NCI-H2081 treated with DMSO at 0.1 percent for 48 hours (cell line): ENCODE data around the gene CDK5.
"Not testable (repeated sequence)": the region's sequence is repeated elsewhere in the genome, so short reads cannot be mapped to it uniquely, and the experiment has no call there.

Experiments
- DNase-seq: peaks from one replicate; lab custom pipeline; 2025; lab: John Stamatoyannopoulos, UW

CDK5 gene

DNA sequence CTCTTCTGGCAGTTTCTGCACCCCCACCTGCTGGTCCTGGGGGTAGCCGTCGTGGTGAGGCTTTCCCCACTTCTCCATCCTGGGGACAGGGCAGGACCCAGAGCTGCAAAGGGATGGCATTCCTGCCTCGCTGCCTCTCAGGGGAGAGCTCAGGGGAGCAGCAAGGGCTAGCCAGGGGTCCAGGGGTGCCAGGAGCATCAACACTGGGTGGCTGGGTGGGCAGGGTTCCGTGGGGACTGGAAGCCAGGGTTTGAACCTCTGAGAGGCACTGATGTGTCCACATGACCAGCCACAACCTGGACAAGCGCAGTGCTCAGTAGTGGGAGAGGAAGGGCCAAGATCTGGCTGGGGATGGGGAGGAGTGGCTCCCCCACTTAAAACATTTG is 23.8 kb downstream of the CDK5 start:
- DNase-seq, result no peak

DNA sequence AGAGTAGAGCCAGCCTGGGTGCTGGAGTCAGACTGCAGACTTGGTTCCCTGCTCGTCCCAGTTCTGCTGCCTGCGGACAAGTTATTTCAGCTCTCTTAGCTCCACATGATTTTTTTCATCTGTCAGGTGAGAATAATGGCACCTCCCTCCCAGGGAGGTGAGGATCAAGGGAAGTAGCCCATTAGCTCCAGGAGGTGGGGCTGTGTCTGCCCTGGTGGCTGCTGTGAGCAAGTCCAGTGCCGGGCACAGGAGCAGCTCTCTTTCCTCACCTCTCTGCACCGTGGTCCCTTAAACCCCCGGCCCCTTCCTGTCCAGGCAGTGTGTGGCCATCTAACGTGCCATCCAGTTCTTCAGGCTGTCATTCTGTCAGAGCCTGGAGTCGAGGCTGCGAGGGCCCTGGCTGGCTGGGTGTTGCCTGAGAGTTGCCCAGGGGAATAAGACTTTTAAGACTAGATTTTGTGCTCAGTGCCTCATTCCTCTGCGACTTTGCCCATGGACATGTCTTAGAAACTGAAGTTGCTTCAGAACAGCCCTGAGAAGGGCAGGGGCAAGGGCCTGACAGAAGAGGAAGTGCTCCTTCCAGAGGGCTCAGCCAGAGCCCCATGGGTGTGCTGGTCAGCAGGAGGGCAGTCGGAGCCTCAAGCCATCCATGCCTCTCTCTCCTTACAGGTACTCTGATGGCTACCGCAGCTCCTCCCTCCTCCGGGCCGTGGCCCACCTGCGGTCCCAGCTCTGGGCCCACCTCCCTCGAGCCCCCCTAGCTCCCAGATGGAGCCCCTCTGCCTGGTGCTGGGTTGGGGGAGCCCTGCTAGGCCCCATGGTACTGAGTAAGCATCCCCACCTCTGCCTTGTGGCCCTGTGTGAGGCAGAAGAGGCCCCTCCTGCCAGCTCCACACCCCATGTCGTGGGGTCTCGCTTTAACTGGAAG is 24.5 kb downstream of the CDK5 start:
- no peak for DNase-seq

DNA sequence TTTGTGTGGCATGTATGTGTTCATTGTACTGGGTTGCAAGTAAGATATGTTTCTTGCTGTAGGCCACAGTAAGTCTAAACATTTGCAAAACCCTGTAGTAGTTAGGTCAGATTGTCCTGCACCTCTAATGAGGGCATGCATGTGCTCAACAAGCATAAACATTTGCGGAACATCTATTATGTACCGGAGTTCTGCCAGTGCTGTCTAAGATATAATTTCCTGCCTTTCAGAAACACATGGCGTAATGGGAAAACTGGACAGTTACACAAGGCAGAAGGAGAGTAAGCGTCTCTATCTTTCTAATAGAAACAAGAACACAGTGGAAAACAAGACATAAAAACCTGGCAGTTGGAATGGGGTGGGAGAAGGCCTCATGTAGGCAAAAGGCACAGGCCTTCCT is 26.7 kb downstream of the CDK5 start:
- no peak for DNase-seq

DNA sequence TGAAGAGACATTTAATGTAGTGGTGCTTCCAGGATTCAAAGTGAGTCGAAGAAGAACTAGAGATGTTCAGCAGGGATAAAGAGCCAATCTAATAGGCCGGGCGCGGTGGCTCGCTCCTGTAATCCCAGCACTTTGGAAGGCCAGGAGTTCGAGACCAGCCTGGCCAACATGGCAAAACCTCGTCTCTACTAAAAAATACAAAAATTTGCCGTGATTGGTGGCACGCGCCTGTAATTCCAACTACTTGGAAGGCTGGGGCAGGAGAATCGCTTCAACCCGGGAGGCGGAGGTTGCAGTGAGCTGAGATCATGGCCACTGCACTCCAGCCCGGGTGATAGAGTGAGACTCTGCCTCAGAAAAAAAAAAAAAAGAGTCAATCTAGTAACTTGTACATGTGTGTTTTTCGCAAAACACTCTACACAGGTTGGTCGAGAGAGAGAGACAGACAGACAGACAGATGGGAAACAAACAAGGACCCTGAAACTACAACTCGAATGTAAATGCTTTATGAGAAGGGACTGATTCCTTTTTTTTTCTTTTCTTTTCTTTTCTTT is 28.7 kb downstream of the CDK5 start:
- DNase-seq, result no peak

DNA sequence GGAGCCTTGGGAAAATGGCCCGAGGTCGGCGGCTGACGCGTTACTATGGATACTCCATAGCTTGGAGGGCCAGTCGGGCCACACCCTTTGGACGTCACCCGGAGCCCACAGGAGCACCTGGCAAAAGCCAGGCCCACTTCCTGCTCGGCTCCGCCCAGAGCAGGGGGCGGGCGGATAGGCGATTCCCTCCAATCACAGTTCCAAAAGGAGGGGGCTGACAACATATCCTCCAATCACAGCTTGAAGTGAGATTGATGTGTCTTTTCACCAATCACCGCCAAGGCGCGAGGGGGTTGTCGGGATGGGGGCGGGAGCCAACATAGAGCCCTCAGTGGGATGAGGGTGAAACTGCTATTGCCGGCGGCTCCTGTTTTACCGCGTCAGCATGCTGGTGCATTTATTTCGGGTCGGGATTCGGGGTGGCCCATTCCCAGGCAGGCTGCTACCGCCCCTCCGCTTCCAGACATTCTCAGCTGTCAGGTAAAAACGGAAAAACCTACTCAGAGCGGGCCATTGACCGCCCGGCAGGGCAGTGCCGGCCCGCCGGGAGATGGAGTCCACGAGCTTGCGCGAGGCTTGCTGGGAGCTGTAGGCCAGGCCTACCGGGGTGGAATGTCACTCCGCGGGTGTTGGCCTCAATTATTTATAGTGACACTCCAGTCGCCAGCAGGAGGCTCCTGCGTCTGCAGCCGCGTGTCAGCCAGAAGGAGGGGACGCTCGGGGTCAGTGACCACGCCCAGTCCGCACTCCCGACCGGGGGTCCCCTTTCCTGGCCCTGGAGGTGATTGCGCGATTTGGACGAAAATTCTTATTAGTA is 29.4 kb downstream of the CDK5 start, which contains the start of gene ABCB8:
TSS of gene ABCB8 (plus strand) at position 320 of the 817 bp plus-strand sequence. CDS start at position 386, 66 bp downstream.
- DNase-seq, result peak; percentile 98

DNA sequence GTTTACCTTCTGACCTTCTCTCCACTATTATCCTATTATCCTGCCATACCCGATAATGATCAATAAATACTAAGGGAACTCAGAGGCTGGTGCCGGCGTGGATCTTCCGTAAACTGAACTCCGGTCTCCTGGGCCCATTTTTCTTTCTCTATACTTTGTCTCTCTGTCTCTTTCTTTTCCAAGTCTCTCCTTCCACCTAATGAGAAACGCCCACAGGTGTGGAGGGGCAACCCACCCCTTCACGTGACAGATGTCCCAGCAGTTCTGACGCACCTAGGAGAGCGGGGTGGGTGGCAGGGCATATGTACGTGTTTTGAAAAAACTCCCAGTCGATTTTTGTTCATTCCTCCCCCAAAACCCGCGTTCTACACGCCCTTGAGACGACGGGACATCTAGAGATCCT is 30.0 kb downstream of the CDK5 start:
- DNase-seq, result not testable (repeated sequence)

DNA sequence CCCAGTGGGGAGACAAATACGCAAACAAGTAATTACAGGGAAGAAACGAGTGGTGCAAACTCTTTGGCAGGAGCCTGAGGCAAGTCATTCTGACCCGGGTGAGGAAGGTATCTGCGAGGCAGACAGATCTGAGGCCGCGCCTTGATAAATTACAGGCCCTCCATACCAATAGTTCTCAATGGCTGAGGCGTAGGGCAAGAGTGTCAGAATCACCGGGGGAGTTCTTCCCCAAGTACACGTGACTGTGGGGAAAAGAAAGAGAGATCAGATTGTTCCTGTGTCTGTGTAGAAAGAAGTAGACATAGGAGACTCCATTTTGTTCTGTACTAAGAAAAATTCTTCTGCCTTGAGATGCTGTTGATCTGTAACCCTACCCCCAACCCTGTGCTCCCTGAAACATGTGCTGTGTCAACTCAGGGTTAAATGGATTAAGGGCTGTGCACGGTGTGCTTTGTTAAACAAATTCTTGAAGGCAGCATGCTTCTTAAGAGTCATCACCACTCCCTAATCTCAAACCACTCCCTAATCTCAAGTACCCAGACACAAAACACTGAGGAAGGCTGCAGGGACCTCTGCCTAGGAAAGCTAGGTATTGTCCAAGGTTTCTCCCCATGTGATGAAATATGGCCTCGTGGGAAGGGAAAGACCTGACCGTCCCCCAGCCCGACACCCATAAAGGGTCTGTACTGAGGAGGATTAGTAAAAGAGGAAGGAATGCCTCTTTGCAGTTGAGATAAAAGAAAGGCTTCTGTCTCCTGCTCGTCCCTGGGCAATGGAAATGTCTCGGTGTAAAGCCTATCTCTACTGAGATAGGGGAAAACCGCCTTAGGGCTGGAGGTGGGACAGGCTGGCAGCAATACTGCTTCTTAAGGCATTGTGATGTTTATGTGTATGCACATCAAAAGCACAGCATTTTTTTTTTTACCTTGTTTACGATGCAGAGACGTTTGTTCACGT is 30.6 kb downstream of the CDK5 start:
- DNase-seq, result not testable (repeated sequence)

DNA sequence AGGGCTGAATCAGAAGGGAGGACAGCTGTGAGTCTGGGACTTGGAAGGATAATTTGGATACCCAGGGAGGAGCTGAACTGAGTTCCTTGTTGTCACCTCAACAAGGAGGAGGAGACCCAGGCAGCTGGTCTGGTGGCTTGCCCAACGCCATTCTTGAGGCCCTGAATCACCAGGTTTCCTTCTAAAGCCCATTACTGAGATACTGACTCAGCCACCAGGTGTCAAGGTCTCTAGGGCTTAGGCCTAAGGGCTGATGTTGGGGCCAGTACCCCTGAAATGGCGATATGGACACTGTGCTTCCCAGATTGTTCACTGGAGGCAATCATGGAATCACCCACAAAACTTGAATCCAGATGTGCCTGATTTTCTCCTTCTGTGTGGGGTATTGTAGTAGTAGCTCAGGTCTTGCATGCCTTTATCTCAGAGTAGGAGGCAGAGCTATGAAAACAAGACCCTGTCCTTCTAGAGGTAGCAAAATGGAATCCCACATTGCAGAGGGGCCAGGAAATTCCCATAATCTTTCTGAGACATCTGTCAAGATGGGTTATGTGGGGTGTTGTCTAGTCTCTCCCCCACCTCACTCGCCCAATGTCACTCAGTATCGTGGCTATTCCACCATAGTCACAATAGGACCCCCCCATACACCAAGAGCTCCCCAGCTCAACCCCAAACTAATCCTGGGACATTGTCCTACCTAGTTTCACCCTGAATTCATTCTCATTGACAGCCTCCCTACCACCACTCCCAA is 31.6 kb downstream of the CDK5 start:
- no peak for DNase-seq

DNA sequence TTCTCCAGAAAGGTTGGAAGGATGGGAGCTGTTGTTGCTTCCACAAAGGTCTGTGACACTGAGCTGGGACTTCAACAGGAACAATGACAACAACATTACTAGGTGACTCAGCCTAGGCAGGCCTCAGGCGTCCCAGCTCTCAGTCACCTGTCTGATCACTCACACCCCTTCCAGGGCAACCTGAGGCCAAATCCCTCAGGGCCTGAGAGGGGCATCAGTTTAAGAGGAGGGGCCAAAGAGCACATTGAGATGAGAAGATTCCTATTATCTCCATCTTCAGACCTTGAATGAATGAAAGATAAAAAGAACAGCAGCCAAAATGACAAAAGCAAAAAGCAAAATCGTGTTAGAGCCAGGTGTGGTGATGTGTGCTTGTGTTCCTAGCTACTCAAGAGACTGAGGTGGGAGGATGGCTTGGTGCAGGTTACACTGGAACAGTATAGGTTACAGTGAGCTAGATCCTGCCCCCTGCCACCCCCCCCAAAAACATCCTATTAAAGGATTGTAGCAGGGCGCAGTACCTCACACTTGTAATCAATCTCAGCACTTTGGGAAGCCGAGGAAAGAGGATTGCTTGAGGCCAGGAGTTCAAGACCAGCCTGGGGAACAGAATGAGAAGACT is 33.2 kb downstream of the CDK5 start, which contains the start of gene ATG9B:
TSS of gene ATG9B (minus strand) at position 60 of the 622 bp plus-strand sequence. CDS start 71 bp downstream, outside the sequence.
- no peak for DNase-seq

DNA sequence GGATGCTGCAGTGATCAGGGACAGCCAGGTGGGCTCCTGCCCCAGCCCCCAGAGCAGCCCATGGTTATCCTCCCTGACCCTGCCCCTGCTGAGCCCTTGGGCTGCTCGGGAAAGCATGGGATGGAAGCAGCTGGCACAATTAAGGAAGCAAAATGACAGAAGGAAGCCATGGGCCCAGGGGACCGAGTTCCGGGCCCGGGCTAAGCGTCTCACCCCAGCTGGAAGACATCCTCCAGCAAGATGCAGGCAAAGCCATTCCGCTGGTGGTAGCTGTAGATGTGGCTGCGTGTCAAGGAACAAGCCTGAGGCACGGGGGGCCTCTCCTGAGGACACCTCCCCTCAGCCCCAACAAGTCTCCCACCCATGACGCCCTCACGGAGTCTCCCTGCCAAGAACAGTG is 34.5 kb downstream of the CDK5 start:
- no peak for DNase-seq

DNA sequence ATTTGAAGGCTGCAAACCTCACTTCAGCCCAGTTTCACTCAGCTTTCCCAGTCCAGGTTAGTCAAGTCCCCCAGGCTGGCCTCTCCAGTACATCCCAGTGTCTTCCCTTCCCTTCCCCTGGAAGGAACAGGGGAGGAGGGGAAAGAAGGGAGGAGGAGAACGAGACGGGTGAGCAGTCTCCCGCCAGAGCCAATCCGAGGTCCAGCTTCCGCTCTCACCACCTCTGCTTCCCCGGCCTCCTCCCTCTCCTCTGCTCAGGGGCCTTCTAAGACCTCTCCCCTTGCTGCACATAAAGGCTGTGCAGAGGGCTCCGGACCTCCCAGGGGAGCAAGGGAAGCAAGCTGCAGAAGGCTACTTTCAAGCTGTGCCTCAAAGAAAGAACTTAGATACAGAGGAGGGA is 37.5 kb downstream of the CDK5 start:
- no peak for DNase-seq

DNA sequence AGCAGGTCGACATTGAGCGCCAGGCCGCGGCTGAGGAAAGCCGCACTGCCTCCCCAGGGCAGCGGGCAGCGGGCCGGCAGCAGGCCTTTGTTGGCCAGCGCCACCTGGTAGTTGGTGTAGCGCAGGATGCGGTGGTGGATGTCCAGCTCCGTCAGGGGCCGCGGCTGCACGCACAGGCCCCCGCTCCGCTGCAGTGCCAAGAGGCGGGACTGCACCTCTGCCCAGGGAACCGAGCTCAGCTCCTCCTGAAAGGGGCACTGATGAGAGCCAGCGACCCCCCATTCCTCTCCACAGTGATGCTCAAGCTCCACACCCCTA is 38.6 kb downstream of the CDK5 start:
- DNase-seq, result no peak

DNA sequence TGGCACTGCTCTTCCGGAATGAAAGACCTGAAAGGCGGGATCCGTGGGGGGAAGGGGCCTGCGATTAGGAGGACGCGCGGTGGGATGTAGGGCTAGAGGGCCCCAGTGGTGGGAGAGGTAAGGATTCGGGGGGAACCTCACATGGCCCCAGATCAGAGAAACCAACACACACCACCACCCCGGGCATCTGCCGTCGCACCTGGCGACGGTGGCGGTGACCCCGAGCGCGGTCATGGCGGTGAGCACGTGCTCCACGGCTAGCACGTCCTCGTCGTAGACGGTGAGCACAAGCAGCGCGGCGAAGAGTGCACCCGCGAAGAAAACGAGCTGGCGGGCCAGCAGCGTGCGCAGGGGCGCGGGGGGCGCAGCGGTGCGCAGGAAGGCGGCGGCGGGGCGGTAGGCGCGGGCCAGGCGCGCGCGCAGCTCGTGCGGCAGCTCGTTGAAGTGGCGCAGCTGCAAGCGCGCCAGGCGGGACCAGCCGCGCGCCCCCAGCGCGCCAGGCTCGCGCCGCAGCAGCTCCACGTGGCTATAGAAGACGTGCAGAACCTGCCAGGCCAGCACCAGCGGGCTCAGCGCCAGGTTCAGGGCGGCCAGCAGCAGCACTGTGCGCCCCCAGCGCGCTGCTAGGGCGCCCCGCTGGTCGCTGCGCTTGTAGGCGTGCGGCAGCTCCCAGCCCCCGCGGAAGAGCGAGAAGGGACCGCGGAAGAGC is 39.1 kb downstream of the CDK5 start:
- no peak for DNase-seq

DNA sequence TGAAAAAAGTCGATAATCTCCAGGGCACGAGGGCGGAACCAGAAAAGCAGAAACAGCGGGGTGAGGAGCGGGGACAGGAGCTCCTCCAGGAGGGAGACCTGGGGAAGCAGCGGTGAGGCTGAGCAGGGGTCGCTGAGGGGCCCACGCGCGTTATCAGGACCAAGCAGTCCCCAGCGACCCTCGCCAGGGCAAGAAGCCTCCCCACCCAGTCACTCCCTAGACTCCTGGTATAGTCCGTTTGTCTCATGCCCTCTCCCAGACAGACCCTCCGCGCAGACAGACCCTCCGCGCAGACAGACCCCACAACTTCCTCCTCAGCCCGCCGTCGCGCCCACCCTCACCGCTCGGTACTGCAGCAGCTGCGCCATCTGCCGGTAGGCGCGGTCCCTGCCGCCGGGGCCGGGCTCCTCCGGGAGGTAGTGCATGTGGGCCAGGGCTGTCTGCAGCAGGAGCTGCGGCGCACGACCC is 39.7 kb downstream of the CDK5 start:
- no peak for DNase-seq

DNA sequence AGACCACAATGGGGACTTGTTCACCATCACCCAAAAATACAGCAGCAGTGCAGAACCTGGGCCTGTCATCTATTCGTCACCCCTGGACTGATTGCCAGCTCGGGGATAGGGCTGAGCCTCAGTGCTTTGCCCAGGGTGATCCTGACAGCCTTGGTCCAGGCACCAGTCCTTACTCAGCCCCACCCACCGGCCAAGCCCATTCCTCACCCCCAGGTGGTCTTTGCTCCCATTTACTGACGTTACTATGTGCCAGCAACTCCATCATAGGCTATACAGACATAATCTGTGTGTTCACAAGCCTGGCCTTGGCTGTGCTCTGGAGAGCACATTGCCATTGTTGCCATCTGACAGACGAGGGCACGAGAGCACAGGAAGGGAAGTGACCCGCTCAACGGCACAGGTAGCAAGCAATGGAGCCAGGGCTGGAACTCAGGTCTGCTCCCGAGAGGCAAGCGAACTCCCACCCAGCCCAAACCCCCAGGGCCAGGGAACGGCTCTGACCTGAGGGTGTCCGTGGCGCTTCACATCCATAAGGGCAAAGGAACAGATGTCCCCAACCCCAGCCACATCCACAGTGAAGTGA is 40.2 kb downstream of the CDK5 start:
- DNase-seq, result no peak

DNA sequence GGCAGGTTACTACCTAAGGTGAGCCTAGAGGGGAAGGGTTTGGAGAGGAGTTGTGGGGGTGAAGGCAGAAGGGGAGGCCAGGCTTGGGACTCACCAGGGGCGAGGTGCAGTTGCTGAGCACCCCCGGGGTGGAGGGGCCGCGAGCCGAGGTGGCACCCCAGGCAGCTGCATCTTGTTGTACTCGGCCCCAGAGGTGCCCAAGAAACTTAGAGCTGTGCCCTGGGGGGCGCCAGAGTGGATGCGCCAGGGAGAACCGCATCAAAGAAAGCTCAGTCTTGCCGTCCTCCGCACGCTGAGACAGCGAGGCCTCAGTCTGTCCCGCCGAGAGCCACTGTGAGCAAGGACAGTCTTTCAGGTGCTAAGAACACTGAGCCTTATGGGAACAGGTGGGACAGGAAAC is 40.8 kb downstream of the CDK5 start:
- DNase-seq, result no peak

DNA sequence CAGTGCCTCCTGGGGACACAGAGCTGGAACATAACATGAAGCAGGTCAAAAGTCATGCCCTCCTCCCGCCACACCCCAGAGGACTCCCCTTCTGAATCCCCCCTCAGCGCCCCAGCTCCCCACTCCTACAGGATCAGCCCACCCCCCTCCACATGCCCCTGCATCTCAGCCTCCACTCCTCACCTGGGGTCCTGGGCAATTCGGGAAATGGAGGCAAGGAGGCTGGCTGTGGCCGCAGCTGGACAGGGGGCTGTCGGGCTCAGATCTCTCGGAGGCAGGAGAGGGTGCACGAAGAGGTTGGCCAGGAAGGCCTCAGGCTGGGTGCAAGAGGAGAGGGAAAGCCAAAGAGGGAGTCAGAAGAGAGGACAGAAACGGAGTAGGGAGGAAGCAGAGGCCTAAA is 41.2 kb downstream of the CDK5 start:
- no peak for DNase-seq

DNA sequence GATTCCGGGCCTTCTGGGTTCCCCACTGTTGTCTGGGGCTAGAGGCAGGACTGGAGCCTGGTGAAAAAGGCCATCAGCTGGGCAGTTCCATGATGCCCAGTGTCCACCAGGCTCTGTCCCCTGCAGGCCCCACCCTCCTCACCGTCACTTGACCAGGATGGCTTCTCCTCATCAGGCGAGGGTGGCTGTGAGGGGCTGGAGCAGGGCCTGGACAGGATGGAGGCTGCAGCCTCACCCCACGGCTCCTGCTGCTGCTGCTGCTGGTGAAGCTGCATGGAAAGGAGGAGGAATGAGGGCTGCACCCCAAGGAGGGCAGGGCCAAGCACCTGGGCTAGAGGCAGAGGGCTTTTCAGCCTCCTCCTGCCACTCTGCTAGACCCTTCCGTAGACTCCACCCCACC is 41.7 kb downstream of the CDK5 start:
- DNase-seq, result no peak

DNA sequence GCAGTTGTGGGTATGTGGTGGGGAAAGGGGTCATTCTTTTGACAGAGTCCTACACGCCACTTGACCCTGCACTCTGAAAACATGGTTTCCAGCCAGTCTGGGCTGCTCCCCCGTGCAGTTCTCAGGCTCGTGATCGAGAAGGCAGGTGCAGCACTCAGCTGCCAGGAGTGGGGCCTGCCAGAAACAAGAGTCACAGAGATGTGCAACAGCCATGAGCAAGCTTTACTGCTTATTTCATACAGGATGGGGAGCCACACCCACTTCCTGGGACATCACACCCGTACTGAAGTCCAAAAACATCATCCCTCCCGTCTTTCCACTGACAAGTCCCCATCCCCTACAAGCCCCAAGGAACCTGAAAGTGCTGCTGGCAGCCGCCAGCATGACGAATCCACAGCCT is 42.7 kb downstream of the CDK5 start:
- no peak for DNase-seq
